Measurements from ENCODE around the gene AFMID.
A peak's percentile ranks its signal among the peaks of the same experiment; 100 is the strongest.

Gene AFMID

DNA sequence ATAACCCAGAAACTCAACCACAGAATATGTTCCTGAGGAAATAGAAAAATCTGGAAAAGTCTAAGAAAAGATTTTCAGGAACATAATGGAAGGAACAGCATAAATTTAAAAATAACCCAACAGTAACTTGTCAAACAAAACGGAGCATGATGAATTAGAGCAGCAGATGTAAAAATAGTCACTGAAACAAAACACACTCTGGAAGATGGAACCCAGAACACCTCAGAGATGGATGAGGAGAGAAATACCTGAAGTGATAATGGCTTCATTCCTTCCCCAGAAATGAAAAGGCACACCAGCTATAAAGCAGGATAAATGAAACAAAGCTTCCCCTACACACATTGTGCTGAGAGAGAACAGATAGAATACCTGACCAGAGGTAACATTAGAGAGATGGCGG lies 6.7 kb upstream of the AFMID start:
- no peak for DNase-seq

DNA sequence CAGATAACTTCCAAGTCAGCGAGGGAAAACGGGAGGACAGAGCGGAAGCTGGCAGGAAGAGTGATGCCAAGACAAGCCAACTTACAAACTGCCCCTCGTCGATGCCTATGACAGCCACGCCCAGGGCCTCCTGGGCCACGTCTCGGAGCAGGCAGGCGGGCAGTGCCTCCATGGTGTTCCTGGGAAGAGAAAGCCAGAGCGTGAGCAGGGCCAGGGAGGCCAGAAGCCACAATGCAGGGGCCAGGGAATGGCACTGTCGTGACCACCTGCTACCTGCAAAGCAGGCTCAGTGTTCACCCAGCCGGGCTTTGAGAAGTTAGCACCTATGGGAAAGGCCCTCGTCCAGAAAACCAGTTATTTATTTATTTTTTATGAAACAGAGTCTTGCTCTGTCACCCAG lies 4.7 kb upstream of the AFMID start:
- DNase-seq, result no peak

- no peak for DNase-seq
These were observed 3.2 kb upstream of the AFMID start for GRCh38 chr17:78183916-78184315.

- DNase-seq, result no peak
These were observed 2.8 kb upstream of the AFMID start for GRCh38 chr17:78184351-78184750.

DNA sequence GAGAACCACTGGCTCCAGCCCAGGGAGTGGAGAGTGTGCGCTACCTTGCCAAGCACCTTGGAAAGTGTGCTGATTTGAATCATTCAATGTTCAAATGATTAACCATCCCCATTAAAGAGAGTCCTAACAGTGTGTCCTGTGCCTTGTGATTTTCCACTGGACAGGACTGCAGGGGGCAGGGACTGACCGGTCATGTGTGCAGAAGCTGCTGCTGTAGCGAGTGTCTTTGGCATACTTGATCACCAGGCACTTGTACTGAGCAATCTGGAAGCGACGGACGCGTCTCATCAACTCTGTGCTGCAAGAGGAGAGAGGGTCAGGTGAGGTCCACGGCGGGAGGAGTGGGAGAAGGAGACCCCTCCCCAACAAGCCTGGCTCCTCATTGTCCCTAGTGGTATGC lies 2.3 kb upstream of the AFMID start:
- no peak for DNase-seq

DNA sequence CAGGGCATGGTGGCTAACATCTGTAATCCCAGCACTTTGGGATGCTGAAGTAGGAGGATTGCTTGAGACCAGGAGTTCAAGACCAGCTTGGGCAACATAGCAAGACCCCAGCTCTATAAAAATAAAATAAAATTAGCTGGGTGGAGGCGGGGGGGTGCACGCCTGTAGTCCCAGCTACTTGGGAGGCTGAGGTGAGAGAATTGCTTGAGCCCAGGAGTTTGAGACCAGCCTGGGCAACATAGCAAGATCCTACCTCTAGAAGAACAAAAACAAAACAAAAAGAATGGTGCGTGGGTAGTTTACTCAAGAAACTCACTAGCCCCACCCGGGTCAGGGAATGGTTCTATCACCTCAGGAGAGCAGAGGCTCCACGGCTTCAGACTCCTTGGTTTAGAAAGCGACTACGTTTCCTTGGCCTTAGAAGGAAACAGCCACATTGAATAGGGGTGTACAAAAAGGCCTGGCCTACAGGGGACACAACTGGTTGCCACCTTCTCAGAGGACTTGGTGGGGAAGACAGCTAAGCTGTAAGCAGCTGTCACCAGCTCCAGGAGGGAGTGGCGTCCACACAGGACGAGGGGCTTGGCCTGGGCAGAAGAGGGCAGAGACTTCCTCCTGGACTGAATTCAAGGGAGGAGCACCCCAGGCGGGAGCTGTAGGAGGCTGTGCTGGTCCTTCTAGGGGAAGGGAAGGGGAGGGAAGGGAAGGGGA lies 1.0 kb upstream of the AFMID start:
- no peak for DNase-seq

- DNase-seq, result no peak
These were observed 9.6 kb downstream of the AFMID start for GRCh38 chr17:78196716-78197115.

- no peak for DNase-seq
These were observed 10.1 kb downstream of the AFMID start for GRCh38 chr17:78197147-78197832.

DNA sequence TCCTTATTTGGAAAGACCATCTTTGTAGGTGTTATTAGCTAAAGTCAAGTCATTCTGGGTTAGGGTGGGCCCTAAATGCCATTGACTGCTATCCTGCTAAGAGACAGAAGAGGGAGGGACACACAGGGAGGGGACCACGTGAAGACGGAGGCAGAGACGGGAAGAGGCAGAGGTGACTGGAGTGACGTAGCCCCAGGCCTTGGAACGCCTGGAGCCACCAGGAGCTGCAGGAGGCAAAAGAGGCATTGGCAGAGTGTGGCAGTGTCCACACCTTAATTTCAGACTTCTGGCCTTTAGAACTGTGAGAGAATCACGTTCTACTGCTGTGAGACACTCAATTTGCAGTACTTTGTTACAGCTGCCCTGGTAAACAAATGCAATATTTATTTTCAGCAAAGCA lies 13.3 kb downstream of the AFMID start:
- no peak for DNase-seq

DNA sequence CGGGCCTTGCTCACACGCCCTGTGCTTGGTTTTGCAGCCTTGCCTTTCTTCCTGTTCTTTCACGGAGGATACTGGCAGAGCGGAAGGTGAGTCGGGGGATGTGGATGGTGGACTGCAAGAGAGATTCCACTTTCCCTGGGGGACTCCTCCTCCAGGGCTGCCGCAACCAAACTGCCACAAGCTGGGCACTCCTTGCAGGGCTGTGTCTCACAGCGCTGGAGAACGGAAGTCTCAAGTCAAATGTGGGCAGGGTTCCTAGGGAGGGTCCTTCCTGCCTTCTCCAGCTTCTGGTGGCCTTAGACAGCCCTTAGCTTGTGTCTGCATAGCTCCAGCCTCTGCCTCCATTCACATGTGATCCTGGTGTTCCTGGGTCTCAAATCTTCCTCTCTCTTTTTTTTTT lies 15.5 kb downstream of the AFMID start:
- DNase-seq, result no peak

DNA sequence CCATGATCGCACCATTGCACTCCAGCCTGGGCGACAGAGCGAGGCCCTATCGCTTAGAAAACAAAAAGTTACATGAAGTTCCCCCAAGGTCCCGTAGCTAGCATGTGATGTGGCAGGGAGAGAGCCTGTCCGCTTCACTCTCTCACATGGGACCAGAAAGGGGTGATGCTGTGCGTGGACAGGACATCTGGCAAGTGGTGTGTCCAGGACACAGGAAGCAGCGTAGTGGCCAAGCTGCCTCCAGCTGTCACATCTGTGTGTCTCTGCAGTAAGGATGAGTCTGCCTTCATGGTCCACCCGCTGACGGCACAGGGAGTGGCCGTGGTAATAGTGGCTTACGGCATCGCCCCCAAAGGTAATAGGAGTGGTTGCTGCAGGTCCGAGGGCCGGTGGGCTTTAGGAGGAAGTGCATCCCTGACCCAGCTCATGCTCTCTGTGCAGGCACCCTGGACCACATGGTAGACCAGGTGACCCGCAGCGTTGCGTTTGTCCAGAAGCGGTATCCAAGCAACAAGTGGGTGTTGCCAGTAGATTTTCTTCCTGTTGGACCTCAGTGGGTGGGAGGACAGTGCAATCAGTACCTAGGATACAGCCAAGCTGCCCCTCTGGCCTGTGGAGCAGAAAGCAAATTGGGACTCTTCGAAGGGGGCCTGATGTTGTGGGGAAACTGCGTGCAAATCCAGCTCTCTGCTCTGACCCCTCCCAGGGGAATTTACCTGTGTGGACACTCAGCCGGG lies 17.4 kb downstream of the AFMID start:
- DNase-seq, result no peak

- no peak for DNase-seq
These were observed 18.1 kb downstream of the AFMID start for GRCh38 chr17:78205124-78205775.

DNA sequence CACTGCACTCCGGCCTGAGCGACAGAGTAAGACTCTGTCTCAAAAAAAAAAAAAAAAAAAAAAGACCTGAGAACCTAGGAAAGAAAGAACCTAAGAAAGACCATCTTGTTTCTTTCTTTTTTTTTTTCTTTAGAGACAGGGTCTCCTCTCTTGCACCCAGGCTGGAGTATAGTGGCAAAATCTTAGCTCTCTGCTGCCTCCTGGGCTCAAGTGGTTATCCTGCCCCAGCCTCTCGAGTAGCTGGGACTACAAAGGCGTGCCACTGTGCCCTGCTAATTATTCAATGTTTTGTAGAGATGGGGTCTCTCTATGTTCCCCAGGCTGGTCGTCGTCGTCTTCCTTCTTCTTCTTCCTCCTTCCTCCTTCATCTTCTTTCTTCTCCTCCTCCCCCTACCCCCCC lies 19.1 kb downstream of the AFMID start:
- no peak for DNase-seq

DNA sequence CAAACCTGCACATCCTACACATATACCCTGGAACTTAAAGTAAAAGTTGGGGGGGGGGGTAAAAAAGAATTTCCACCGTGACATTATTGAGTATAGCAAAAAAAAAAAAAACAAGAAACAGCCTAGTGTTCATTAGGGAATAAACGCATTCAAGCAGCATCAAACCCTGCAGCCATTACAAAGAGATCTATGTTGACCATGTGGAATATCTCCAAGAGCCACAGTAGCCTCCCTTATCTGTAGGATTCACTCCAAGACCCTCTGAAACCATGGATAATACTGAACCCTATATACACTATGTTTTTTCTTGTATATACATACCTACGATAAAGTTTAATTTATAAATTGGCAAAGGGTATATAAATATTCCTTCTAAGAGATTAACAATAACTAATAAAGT lies 21.3 kb downstream of the AFMID start:
- no peak for DNase-seq

- no peak for DNase-seq
These were observed 22.9 kb downstream of the AFMID start for GRCh38 chr17:78210111-78210510.

DNA sequence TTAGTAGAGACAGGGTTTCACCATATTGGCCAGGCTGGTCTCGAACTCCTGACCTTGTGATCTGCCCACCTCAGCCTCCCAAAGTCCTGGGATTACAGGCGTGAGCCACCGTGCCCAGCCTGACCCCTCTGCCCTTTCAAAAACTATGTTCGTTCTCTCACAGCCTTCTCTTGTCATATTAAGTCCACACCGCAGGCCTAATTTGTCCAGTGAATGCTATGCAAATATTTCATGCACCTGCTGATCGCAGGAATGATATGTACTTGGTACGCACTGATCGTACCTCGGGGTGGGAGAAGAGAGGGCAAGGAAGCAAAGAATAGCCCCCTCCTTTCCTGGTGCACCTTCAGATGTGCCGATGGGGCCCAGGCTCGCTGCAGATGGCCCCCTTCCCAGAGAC lies 23.9 kb downstream of the AFMID start:
- no peak for DNase-seq

- peak; percentile 38 for DNase-seq
These were observed 27.0 kb downstream of the AFMID start, which contains the start of gene BIRC5 for GRCh38 chr17:78214016-78214705. BIRC5 (plus strand) TSS chr17:78214253; CDS start chr17:78214317, 64 bp downstream.

- DNase-seq, result no peak
These were observed 27.5 kb downstream of the AFMID start for GRCh38 chr17:78214706-78215061.

DNA sequence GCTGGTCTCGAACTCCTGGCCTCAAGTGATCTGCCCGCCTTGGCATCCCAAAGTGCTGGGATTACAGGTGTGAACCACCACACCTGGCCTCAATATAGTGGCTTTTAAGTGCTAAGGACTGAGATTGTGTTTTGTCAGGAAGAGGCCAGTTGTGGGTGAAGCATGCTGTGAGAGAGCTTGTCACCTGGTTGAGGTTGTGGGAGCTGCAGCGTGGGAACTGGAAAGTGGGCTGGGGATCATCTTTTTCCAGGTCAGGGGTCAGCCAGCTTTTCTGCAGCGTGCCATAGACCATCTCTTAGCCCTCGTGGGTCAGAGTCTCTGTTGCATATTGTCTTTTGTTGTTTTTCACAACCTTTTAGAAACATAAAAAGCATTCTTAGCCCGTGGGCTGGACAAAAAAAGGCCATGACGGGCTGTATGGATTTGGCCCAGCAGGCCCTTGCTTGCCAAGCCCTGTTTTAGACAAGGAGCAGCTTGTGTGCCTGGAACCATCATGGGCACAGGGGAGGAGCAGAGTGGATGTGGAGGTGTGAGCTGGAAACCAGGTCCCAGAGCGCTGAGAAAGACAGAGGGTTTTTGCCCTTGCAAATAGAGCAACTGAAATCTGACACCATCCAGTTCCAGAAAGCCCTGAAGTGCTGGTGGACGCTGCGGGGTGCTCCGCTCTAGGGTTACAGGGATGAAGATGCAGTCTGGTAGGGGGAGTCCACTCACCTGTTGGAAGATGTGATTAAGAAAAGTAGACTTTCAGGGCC lies 32.4 kb downstream of the AFMID start:
- DNase-seq, result no peak

- no peak for DNase-seq
These were observed 35.9 kb downstream of the AFMID start for GRCh38 chr17:78223061-78223460.

DNA sequence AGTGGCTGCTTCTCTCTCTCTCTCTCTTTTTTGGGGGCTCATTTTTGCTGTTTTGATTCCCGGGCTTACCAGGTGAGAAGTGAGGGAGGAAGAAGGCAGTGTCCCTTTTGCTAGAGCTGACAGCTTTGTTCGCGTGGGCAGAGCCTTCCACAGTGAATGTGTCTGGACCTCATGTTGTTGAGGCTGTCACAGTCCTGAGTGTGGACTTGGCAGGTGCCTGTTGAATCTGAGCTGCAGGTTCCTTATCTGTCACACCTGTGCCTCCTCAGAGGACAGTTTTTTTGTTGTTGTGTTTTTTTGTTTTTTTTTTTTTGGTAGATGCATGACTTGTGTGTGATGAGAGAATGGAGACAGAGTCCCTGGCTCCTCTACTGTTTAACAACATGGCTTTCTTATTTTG lies 36.6 kb downstream of the AFMID start:
- no peak for DNase-seq
